B cell (primary cell): ENCODE results near the gene IKZF1. TPM values are rescaled to one million over a fixed set of nuclear protein-coding genes. Genes with fewer than 3 reads are reported as not detected.

ENCODE experiments used
- ATAC-seq: fragments of 200-7000 bp; cut with Tn5 transposase; one replicate; pipeline ENCODE4 v1.10.0; 2021; ENCODE audit warnings: low read depth, mild to moderate bottlenecking, moderate number of reproducible peaks, moderate library complexity
- CTCF ChIA-PET: fragments of 350-600 bp; sonication (Branson Sonifier 250); formaldehyde crosslinking; loops from one replicate; lab custom pipeline; 2021; ENCODE audit warnings: antibody characterized with exemption, inconsistent platforms; lab: Charles Lee
- POLR2A ChIA-PET: fragments of 350-600 bp; sonication (Branson Sonifier 250); formaldehyde crosslinking; loops from one replicate; lab custom pipeline; 2021; ENCODE audit warnings: antibody characterized with exemption; lab: Charles Lee
- DNase-seq: peaks from one replicate; pipeline ENCODE4 v3.0.0; 2013
- H2AFZ ChIP-seq: 2 replicates; pipeline ENCODE4 v1.6.1; 2012; ENCODE audit warnings: mild to moderate bottlenecking, low read depth, low read length; ENCODE audit not compliant: insufficient read depth, poor library complexity, severe bottlenecking
- H3K27ac ChIP-seq, 2 donors: 1 replicate in 1 of 2; 2 replicates in 1 of 2; pipeline ENCODE4 v1.5.1; 2012 to 2013; ENCODE audit warnings: low read length in 2 of 2, mild to moderate bottlenecking in 2 of 2, moderate library complexity in 1 of 2
- H3K27me3 ChIP-seq, 4 experiments: fragments of 200-600 bp in 1 of 4; sonication (generic) in 1 of 4; replicated peaks in 1 of 4; 1 replicate in 2 of 4; 2 replicates in 2 of 4; pipeline versions ENCODE4 v1.6.1 to v1.7.0; 2013 to 2016; ENCODE audit warnings: low read length in 3 of 4, mild to moderate bottlenecking in 2 of 4, mixed read lengths in 1 of 4, moderate library complexity in 1 of 4; ENCODE audit not compliant: insufficient read depth in 4 of 4, control insufficient read depth in 3 of 4; ENCODE audit errors: control extremely low read depth in 1 of 4
- H3K36me3 ChIP-seq, 2 experiments: replicated peaks in 1 of 2; 1 replicate in 1 of 2; 2 replicates in 1 of 2; pipeline versions ENCODE4 v1.6.1 to v1.7.1; 2013; ENCODE audit warnings: low read length in 1 of 2; ENCODE audit not compliant: insufficient read depth in 2 of 2, control insufficient read depth in 1 of 2; ENCODE audit errors: control extremely low read depth in 1 of 2, extremely low read depth in 1 of 2
- H3K4me1 ChIP-seq, 2 donors: fragments of 200-600 bp in 1 of 2; sonication (generic) in 1 of 2; 1 replicate in 1 of 2; 2 replicates in 1 of 2; pipeline versions ENCODE4 v1.5.1 to v1.6.1; 2013 to 2017; ENCODE audit warnings: low read length in 2 of 2; ENCODE audit not compliant: control insufficient read depth in 2 of 2, insufficient read depth in 2 of 2
- H3K4me2 ChIP-seq: replicated peaks from 2 replicates; pipeline ENCODE3; 2012; ENCODE audit warnings: mild to moderate bottlenecking, low read depth, low read length; ENCODE audit not compliant: poor library complexity, severe bottlenecking
- H3K4me3 ChIP-seq, 5 experiments: fragments of 200-600 bp in 1 of 5; sonication (generic) in 1 of 5; 1 replicate in 3 of 5; 2 replicates in 2 of 5; pipeline versions ENCODE4 v1.5.1 to v1.7.0; 2011 to 2016; ENCODE audit warnings: low read length in 4 of 5, mild to moderate bottlenecking in 4 of 5, low read depth in 2 of 5, control low read depth in 1 of 5, moderate library complexity in 1 of 5; ENCODE audit not compliant: insufficient read depth in 1 of 5; ENCODE audit errors: control extremely low read depth in 1 of 5, extremely low read depth in 1 of 5
- H3K79me2 ChIP-seq: fragments of 200-600 bp; sonication (generic); one replicate; pipeline ENCODE4 v1.6.0; 2016; ENCODE audit warnings: low read length; ENCODE audit not compliant: control insufficient read depth, insufficient read depth
- H3K9ac ChIP-seq: fragments of 200-600 bp; sonication (generic); 2 replicates; pipeline ENCODE4 v1.6.1; 2017; ENCODE audit warnings: mild to moderate bottlenecking, low read length, moderate library complexity
- H3K9me3 ChIP-seq, 3 donors: one replicate each; pipeline versions ENCODE4 v1.6.1 to v1.7.1; 2013; ENCODE audit warnings: low read length in 2 of 3; ENCODE audit not compliant: control insufficient read depth in 2 of 3, insufficient read depth in 1 of 3; ENCODE audit errors: control extremely low read depth in 1 of 3
- H4K20me1 ChIP-seq: 2 replicates; pipeline ENCODE4 v1.6.0; 2012; ENCODE audit warnings: mild to moderate bottlenecking, low read length; ENCODE audit not compliant: insufficient read depth, control insufficient read depth, poor library complexity, severe bottlenecking
- H3K27ac Mint-ChIP-seq: one replicate; pipeline ENCODE4 v1.8.0; 2021; ENCODE audit warnings: mixed read lengths
- H3K27me3 Mint-ChIP-seq: one replicate; pipeline ENCODE4 v1.8.0; 2021; ENCODE audit warnings: mixed read lengths
- H3K4me1 Mint-ChIP-seq: one replicate; pipeline ENCODE4 v1.8.0; 2021; ENCODE audit warnings: mixed read lengths
- H3K4me3 Mint-ChIP-seq: one replicate; pipeline ENCODE4 v1.8.0; 2021; ENCODE audit warnings: mixed read lengths
- H3K9me3 Mint-ChIP-seq: one replicate; pipeline ENCODE4 v1.8.0; 2022; ENCODE audit warnings: mixed read lengths; ENCODE audit not compliant: insufficient read depth
- EZH2 ChIP-seq: IDR thresholded peaks from 2 replicates; pipeline ENCODE4 v1.6.1; 2012; ENCODE audit warnings: borderline replicate concordance, low read depth, mild to moderate bottlenecking, moderate library complexity, low read length; ENCODE audit not compliant: insufficient read depth, poor library complexity, severe bottlenecking
- WGBS: methylation state at CpG from one replicate; pipeline ENCODE4 v1.1.5; 2013; ENCODE audit warnings: missing lambda C conversion rate; ENCODE audit not compliant: insufficient coverage; 5-methylcytosine and 5-hydroxymethylcytosine counted together
- intact Hi-C: fragments of 100-400 bp; cut with micrococcal nuclease; formaldehyde crosslinking; loops from one replicate; pipeline ENCODE4 v1.10.0; 2022
- polyA plus RNA-seq: library from polyadenylated mRNA; depleted of rRNA; stranded (reverse); fragments of >200 nt; gene quantifications from 2 replicates; pipeline ENCODE4 v1.2.3, GENCODE V29; 2012
- total RNA-seq, 2 donors: library from RNA; stranded (reverse); fragments of 120-200 nt in 1 of 2; gene quantifications; 1 replicate in 1 of 2; 2 replicates in 1 of 2; pipeline versions ENCODE4 v1.2.3 to v1.2.4, GENCODE V29; 2013 to 2022
- TF ChIP-seq, protein P1 (sequence below): fragments of 200-600 bp; IDR thresholded peaks from one replicate; pipeline ENCODE4 v1.8.0; 2022; ENCODE audit warnings: antibody characterized with exemption, mild to moderate bottlenecking

The IKZF1 gene
- total and polyA plus RNA-seq, 2 donors (not counting 1 experiment from before 2014, with no cell fraction given): 199 to 254 TPM

DNA sequence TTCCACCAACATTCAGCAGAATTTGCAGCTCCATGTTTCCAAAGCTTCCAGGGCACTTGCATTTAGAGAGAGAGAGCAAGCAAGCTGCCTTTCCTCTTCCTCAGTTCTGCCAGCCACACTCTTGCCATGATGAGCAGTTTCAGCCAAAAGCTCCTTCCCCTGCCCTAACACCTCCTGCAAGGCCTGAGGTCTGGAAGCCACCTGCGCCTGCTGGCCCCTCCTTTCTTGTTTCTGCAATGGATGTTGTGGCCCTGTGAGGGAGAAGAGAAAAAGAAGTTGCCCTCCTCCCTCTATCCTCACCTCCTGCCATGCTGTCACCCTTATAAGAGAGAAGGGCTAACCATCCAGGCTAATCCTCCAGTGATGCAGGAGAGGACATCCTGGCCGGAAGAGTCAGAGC lies 48.7 kb downstream of the IKZF1 start:
- H3K27me3 ChIP-seq: no peaks in the 10 kb centered on the region
- H3K4me2 ChIP-seq: peak overlapping the region; percentile 31
- H3K27ac ChIP-seq: peak overlapping the region; percentile 56 to 90
- CTCF ChIA-PET: interaction anchor here (0.5 to 4.6 kb wide), 8 partner anchors 11 to 210 kb away, joined by 3 to 30 read pairs (median 4); no protein-coding TSS in a partner anchor
- no peak for DNase-seq
- peaks cover 95% of the 10 kb centered on the region for H3K4me1 Mint-ChIP-seq
- no peaks in the 10 kb centered on the region for H3K9me3 Mint-ChIP-seq
- H4K20me1 ChIP-seq: peaks cover 20% of the 10 kb centered on the region
- peaks cover 99% of the 10 kb centered on the region for H3K79me2 ChIP-seq
- no peak overlapping the region for H3K4me3 ChIP-seq
- no CpG with 5 or more reads among the region's 2 CpGs for WGBS
- peaks cover 48 to 80% of the 10 kb centered on the region in 2 donors for H3K4me1 ChIP-seq
- ATAC-seq: no peak
- POLR2A ChIA-PET: interaction anchor here (1.6 kb wide), 1 partner anchor 15 kb away, joined by 7 read pairs; no protein-coding TSS in a partner anchor
- H3K27ac Mint-ChIP-seq: peak overlapping the region; percentile 80
- no peak overlapping the region for H3K9ac ChIP-seq
- no peak overlapping the region for H2AFZ ChIP-seq
- no peaks in the 10 kb centered on the region for H3K27me3 Mint-ChIP-seq
- TF ChIP-seq, protein P1, sequence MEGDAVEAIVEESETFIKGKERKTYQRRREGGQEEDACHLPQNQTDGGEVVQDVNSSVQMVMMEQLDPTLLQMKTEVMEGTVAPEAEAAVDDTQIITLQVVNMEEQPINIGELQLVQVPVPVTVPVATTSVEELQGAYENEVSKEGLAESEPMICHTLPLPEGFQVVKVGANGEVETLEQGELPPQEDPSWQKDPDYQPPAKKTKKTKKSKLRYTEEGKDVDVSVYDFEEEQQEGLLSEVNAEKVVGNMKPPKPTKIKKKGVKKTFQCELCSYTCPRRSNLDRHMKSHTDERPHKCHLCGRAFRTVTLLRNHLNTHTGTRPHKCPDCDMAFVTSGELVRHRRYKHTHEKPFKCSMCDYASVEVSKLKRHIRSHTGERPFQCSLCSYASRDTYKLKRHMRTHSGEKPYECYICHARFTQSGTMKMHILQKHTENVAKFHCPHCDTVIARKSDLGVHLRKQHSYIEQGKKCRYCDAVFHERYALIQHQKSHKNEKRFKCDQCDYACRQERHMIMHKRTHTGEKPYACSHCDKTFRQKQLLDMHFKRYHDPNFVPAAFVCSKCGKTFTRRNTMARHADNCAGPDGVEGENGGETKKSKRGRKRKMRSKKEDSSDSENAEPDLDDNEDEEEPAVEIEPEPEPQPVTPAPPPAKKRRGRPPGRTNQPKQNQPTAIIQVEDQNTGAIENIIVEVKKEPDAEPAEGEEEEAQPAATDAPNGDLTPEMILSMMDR: no peak
- no peak for TF ChIP-seq EZH2
- intact Hi-C loops: loop anchor here (2.0 to 5.0 kb wide), 3 partner anchors 14 to 39 kb away; no protein-coding TSS in a partner anchor
- no peak overlapping the region for H3K4me3 Mint-ChIP-seq
- no peaks in the 10 kb centered on the region for H3K9me3 ChIP-seq
- peaks cover 2 to 78% of the 10 kb centered on the region in 2 experiments for H3K36me3 ChIP-seq

GRCh38 chr7:50353894-50354595 lies 49.5 kb downstream of the IKZF1 start:
- no peak overlapping the region for H3K4me3 Mint-ChIP-seq
- peaks cover 20% of the 10 kb centered on the region for H4K20me1 ChIP-seq
- H3K4me1 ChIP-seq: peaks cover 40 to 71% of the 10 kb centered on the region in 2 donors
- no peaks in the 10 kb centered on the region for H3K9me3 Mint-ChIP-seq
- H3K27me3 Mint-ChIP-seq: no peaks in the 10 kb centered on the region
- 94% methylated on average over 5 of the region's 9 CpGs for WGBS
- POLR2A ChIA-PET: no interaction called here
- H3K4me2 ChIP-seq: no peak overlapping the region
- no peak overlapping the region for H3K4me3 ChIP-seq
- peak overlapping the region in 1 of 2 donors; percentile 90 for H3K27ac ChIP-seq
- no peak for TF ChIP-seq EZH2
- TF ChIP-seq, protein P1: no peak
- CTCF ChIA-PET: interaction anchor here (1.0 to 3.9 kb wide), 4 partner anchors 13 to 149 kb away, joined by 4 to 15 read pairs (median 8); no protein-coding TSS in a partner anchor
- ATAC-seq (no peak), DNase-seq (no peak)
- intact Hi-C loops: loop anchor here (2.0 to 5.0 kb wide), 3 partner anchors 13 to 38 kb away; no protein-coding TSS in a partner anchor
- H3K27ac Mint-ChIP-seq: peak overlapping the region; percentile 80
- H3K9me3 ChIP-seq: no peaks in the 10 kb centered on the region
- H3K27me3 ChIP-seq: no peaks in the 10 kb centered on the region
- H3K79me2 ChIP-seq: peaks cover 99% of the 10 kb centered on the region
- H2AFZ ChIP-seq: no peak overlapping the region
- H3K9ac ChIP-seq: no peak overlapping the region
- H3K36me3 ChIP-seq: peaks cover 2 to 78% of the 10 kb centered on the region in 2 experiments
- H3K4me1 Mint-ChIP-seq: peaks cover 93% of the 10 kb centered on the region
